Measurements from ENCODE around the gene PGAP3. TPM values are rescaled to one million over a fixed set of nuclear protein-coding genes. Genes with fewer than 3 reads are reported as not detected.

Gene PGAP3
- total RNA-seq, 4 donors from 2014 or later: 19.9 to 82.6 (median 46.2) TPM

- 88% methylated on average over 2 of the region's 4 CpGs; no CpG with 5 or more reads in 1 of the 2 donors for whole genome bisulfite sequencing, 2 donors (ENCODE audit: low coverage in 1 of 2)
- peaks cover 3 to 40% (median 21%) of the 10 kb centered on the region in 4 donors for H3K4me1 ChIP-seq
Observed at GRCh38 chr17:39643271-39643670, 44.6 kb downstream of the PGAP3 start.

GRCh38 chr17:39642291-39643074 lies 45.4 kb downstream of the PGAP3 start:
- peaks cover 11 to 47% (median 29%) of the 10 kb centered on the region in 4 donors for H3K4me1 ChIP-seq
- no peaks in the 10 kb centered on the region for H3K9me3 ChIP-seq
- TF ChIP-seq POLR2A (IDR thresholded peaks at IDR 0.05) (no peak), CTCF (IDR thresholded peaks at IDR 0.05) (no peak), EP300 (IDR thresholded peaks at IDR 0.05; ENCODE audit: low read depth) (no peak), POLR2AphosphoS5 (IDR thresholded peaks at IDR 0.05) (no peak)
- DNase-seq: no peak
- H3K27me3 ChIP-seq: no peaks in the 10 kb centered on the region
- 82 to 100% methylated on average over 1 to 9 of the region's 9 CpGs for WGBS, 2 donors (ENCODE audit: low coverage in 1 of 2)
- H3K27ac ChIP-seq: no peak overlapping the region
- intact Hi-C loops (cut with DNase I; ENCODE audit: low total_unique reads): no loop called here
- no peaks in the 10 kb centered on the region for H3K36me3 ChIP-seq
- in situ Hi-C loops (cut with MboI; ENCODE audit: low pct_ligation_motif_present in 1 of 4, low pct_unique_long_range_greater_than_20kb in 1 of 4, low sequenced_read_pairs in 3 of 4): loop anchor here in 1 of 4 donors (25.0 kb wide), 1 partner anchor 95 kb away; the partner anchor contains the start of genes GRB7 and MIEN1
- no peak overlapping the region for H3K4me3 ChIP-seq

More at GRCh38 chr17:39643271-39643670, 44.6 kb downstream of the PGAP3 start:
- no peak overlapping the region for H3K4me3 ChIP-seq
- intact Hi-C loops (cut with DNase I; ENCODE audit: low total_unique reads) (no loop called here), in situ Hi-C loops (cut with MboI; ENCODE audit: low pct_ligation_motif_present in 1 of 4, low pct_unique_long_range_greater_than_20kb in 1 of 4, low sequenced_read_pairs in 3 of 4) (loop anchor here in 1 of 4 donors (25.0 kb wide), 1 partner anchor 94 kb away; the partner anchor contains the start of genes GRB7 and MIEN1)
- H3K27ac ChIP-seq: no peak overlapping the region
- no peak for DNase-seq
- no peaks in the 10 kb centered on the region for H3K27me3 ChIP-seq
- no peak for TF ChIP-seq CTCF (IDR thresholded peaks at IDR 0.05)
- TF ChIP-seq EP300 (IDR thresholded peaks at IDR 0.05; ENCODE audit: low read depth): no peak
- no peak for TF ChIP-seq POLR2A (IDR thresholded peaks at IDR 0.05)
- no peaks in the 10 kb centered on the region for H3K36me3 ChIP-seq
- H3K9me3 ChIP-seq: no peaks in the 10 kb centered on the region

- DNase-seq: no peak
- Histone ChIP-seq H3K27ac (no peak overlapping the region), H3K4me1 (peaks cover 11 to 48% (median 31%) of the 10 kb centered on the region in 4 donors), H3K4me3 (no peak overlapping the region), H3K36me3 (no peaks in the 10 kb centered on the region), H3K9me3 (no peaks in the 10 kb centered on the region), H3K27me3 (no peaks in the 10 kb centered on the region)
- WGBS, 2 donors (ENCODE audit: low coverage in 1 of 2): 73% methylated on average over 7 of the region's 7 CpGs; no CpG with 5 or more reads in 1 of the 2 donors
- intact Hi-C loops (cut with DNase I; ENCODE audit: low total_unique reads) (no loop called here), in situ Hi-C loops (cut with MboI; ENCODE audit: low pct_ligation_motif_present in 1 of 4, low pct_unique_long_range_greater_than_20kb in 1 of 4, low sequenced_read_pairs in 3 of 4) (loop anchor here in 1 of 4 donors (25.0 kb wide), 1 partner anchor 95 kb away; the partner anchor contains the start of genes GRB7 and MIEN1)
- no peak for TF ChIP-seq CTCF (IDR thresholded peaks at IDR 0.05)
- no peak for TF ChIP-seq EP300 (IDR thresholded peaks at IDR 0.05; ENCODE audit: low read depth)
- no peak for TF ChIP-seq POLR2A (IDR thresholded peaks at IDR 0.05)
- TF ChIP-seq POLR2AphosphoS5 (IDR thresholded peaks at IDR 0.05): no peak
Observed at GRCh38 chr17:39641883-39642282, 46.0 kb downstream of the PGAP3 start.

- Histone ChIP-seq H3K4me3 (no peak overlapping the region), H3K4me1 (peaks cover 16 to 55% (median 38%) of the 10 kb centered on the region in 4 donors), H3K36me3 (no peaks in the 10 kb centered on the region), H3K9me3 (no peaks in the 10 kb centered on the region), H3K27me3 (no peaks in the 10 kb centered on the region), H3K27ac (no peak overlapping the region)
- no peak for DNase-seq
- intact Hi-C loops (cut with DNase I; ENCODE audit: low total_unique reads) (no loop called here), in situ Hi-C loops (cut with MboI; ENCODE audit: low pct_ligation_motif_present in 1 of 4, low pct_unique_long_range_greater_than_20kb in 1 of 4, low sequenced_read_pairs in 3 of 4) (loop anchor here in 1 of 4 donors (25.0 kb wide), 1 partner anchor 96 kb away; the partner anchor contains the start of genes GRB7 and MIEN1)
- TF ChIP-seq POLR2AphosphoS5 (IDR thresholded peaks at IDR 0.05) (no peak), CTCF (IDR thresholded peaks at IDR 0.05) (no peak), EP300 (IDR thresholded peaks at IDR 0.05; ENCODE audit: low read depth) (no peak), POLR2A (IDR thresholded peaks at IDR 0.05) (no peak)
- 91% methylated on average over 4 of the region's 4 CpGs; no CpG with 5 or more reads in 1 of the 2 donors for WGBS, 2 donors (ENCODE audit: low coverage in 1 of 2)
Observed at GRCh38 chr17:39641097-39641496, 46.8 kb downstream of the PGAP3 start.

All from transverse colon (tissue), 4 donors.